HuH-7 (cell line): ENCODE measurements around the gene ASTL.

Experiments used
- DNase-seq: peaks from one replicate; pipeline ENCODE4 v3.0.0; 2011; ENCODE audit warnings: low spot score

Gene ASTL

GRCh38 chr2:96159084-96159830 lies 21.0 kb upstream of the ASTL start:
- DNase-seq = peak; percentile 10

- no peak for DNase-seq
Measured at GRCh38 chr2:96158554-96158940, 20.2 kb upstream of the ASTL start.

- no peak for DNase-seq
Measured at GRCh38 chr2:96157649-96158553, 19.6 kb upstream of the ASTL start.

- DNase-seq = no peak
Measured at GRCh38 chr2:96156926-96157648, 18.8 kb upstream of the ASTL start.

- DNase-seq = no peak
Measured at GRCh38 chr2:96156011-96156820, 17.9 kb upstream of the ASTL start.

- no peak for DNase-seq
Measured at GRCh38 chr2:96154506-96155380, 16.4 kb upstream of the ASTL start.

GRCh38 chr2:96153991-96154431 lies 15.7 kb upstream of the ASTL start:
- DNase-seq = peak; percentile 55

- no peak for DNase-seq
Measured at GRCh38 chr2:96153291-96153713, 15.0 kb upstream of the ASTL start.

GRCh38 chr2:96152304-96153161 lies 14.2 kb upstream of the ASTL start:
- no peak for DNase-seq

GRCh38 chr2:96151595-96152303 lies 13.4 kb upstream of the ASTL start:
- DNase-seq = no peak

- no peak for DNase-seq
Measured at GRCh38 chr2:96150791-96151594, 12.7 kb upstream of the ASTL start.

- DNase-seq = no peak
Measured at GRCh38 chr2:96150007-96150640, 11.8 kb upstream of the ASTL start.

- DNase-seq = no peak
Measured at GRCh38 chr2:96148410-96149217, 10.3 kb upstream of the ASTL start.

GRCh38 chr2:96147593-96148201 lies 9.4 kb upstream of the ASTL start:
- DNase-seq = no peak

- no peak for DNase-seq
Measured at GRCh38 chr2:96146881-96147592, 8.7 kb upstream of the ASTL start.
